H1 (cell line): ENCODE data around the gene GUCY2C. TPM values are rescaled to one million over a fixed set of nuclear protein-coding genes. Genes with fewer than 3 reads are reported as not detected.

Experiments used
- ATF3 ChIP-seq: IDR thresholded peaks from 2 replicates; pipeline ENCODE4 v1.6.1; 2011; ENCODE audit warnings: low read depth, mild to moderate bottlenecking, low read length; ENCODE audit not compliant: insufficient read depth
- CEBPB ChIP-seq: IDR thresholded peaks from 2 replicates; pipeline ENCODE4 v1.6.1; 2012; ENCODE audit warnings: low read depth, low read length
- JUND ChIP-seq: IDR thresholded peaks from 2 replicates; pipeline ENCODE4 v1.6.1; 2011; ENCODE audit warnings: mild to moderate bottlenecking, improper control_type of control experiment, low read length
- KDM1A ChIP-seq: fragments of 200-600, 300-600 bp; sonication (generic); IDR thresholded peaks from 2 replicates; pipeline ENCODE4 v1.7.1; 2016; ENCODE audit warnings: mild to moderate bottlenecking, low read length, borderline replicate concordance
- KDM4A ChIP-seq: IDR thresholded peaks from one replicate; pipeline ENCODE4 v1.7.1; 2012; ENCODE audit warnings: low read depth, mild to moderate bottlenecking, moderate library complexity, low read length, inconsistent platforms; ENCODE audit not compliant: severe bottlenecking
- KDM5A ChIP-seq: fragments of 200-600 bp; IDR thresholded peaks from 2 replicates; pipeline ENCODE4 v1.7.1; 2012; ENCODE audit warnings: mild to moderate bottlenecking, low read length, inconsistent platforms, mixed read lengths
- NRF1 ChIP-seq: IDR thresholded peaks from 2 replicates; pipeline ENCODE4 v1.6.1; 2011; ENCODE audit warnings: mild to moderate bottlenecking, low read depth, low read length, improper control_type of control experiment
- POU5F1 ChIP-seq: IDR thresholded peaks from 2 replicates; pipeline ENCODE4 v1.6.1; 2011; ENCODE audit warnings: low read depth, mild to moderate bottlenecking, low read length, moderate library complexity
- RAD21 ChIP-seq, 2 experiments: IDR thresholded peaks in 1 of 2; conservative IDR thresholded peaks in 1 of 2; 2 replicates each; pipeline ENCODE4 v1.6.1; 2011; ENCODE audit warnings: low read depth in 2 of 2, low read length in 2 of 2, improper control_type of control experiment in 1 of 2, inconsistent platforms in 1 of 2, mild to moderate bottlenecking in 1 of 2, moderate library complexity in 1 of 2
- SIN3A ChIP-seq, 2 experiments: IDR thresholded peaks in 1 of 2; conservative IDR thresholded peaks in 1 of 2; 2 replicates each; pipeline ENCODE4 v1.6.1; 2011 to 2012; ENCODE audit warnings: low read length in 2 of 2, improper control_type of control experiment in 1 of 2, low read depth in 1 of 2, mild to moderate bottlenecking in 1 of 2
- SP4 ChIP-seq: IDR thresholded peaks from 2 replicates; pipeline ENCODE4 v1.6.1; 2012; ENCODE audit warnings: low read length, inconsistent platforms
- TCF12 ChIP-seq: IDR thresholded peaks from 2 replicates; pipeline ENCODE4 v1.6.1; 2011; ENCODE audit warnings: low read depth, mild to moderate bottlenecking, low read length
- polyA plus RNA-seq, 7 experiments: library from polyadenylated mRNA; depleted of rRNA in 3 of 7; stranded (reverse) in 5 of 7; unstranded in 2 of 7; fragments of >200 nt in 5 of 7; fragments of 200-250 nt in 2 of 7; gene quantifications; 1 replicate in 5 of 7; 2 replicates in 1 of 7; 4 replicates in 1 of 7; pipeline versions ENCODE4 v1.2.1 to v1.2.3, GENCODE V29; 2011 to 2013; ENCODE audit warnings: missing spikeins in 2 of 7, mixed read lengths in 2 of 7
- total RNA-seq: library from RNA; stranded (reverse); fragmentation: NEBNext Ultra II Directional; extraction: Animal tissue kit (Norgen Biotek cat#: 25700); gene quantifications from 2 replicates; pipeline ENCODE4 v1.2.1, GENCODE V29; 2021

The GUCY2C gene
- total and polyA plus RNA-seq, 2 of the 8 experiments (the other 6 are each of a cell fraction or from before 2014, with no cell fraction given) = 1.9 to 3.2 TPM

GRCh38 chr12:14716848-14717444, 20.5 kb upstream of the GUCY2C start (continued):
- TF ChIP-seq KDM5A (no peak), KDM1A (no peak), ATF3 (no peak), POU5F1 (no peak), CEBPB (no peak), SP4 (no peak), KDM4A (no peak), SIN3A (conservative IDR thresholded peaks at IDR 0.05 in 1 of 2, IDR thresholded peaks at IDR 0.05 in 1 of 2; ENCODE audit: low read depth in 1 of 2, low read length in 2 of 2) (peak in 1 of 2 experiments; percentile 59; a peak in 1 of 4 replicates), RAD21 (IDR thresholded peaks at IDR 0.05 in 1 of 2, conservative IDR thresholded peaks at IDR 0.05 in 1 of 2; ENCODE audit: low read depth in 2 of 2, low read length in 2 of 2) (peak; percentile 39 to 58), TCF12 (no peak), NRF1 (no peak), JUND (no peak)
